ENCODE results near the gene ANKMY1.

DNA sequence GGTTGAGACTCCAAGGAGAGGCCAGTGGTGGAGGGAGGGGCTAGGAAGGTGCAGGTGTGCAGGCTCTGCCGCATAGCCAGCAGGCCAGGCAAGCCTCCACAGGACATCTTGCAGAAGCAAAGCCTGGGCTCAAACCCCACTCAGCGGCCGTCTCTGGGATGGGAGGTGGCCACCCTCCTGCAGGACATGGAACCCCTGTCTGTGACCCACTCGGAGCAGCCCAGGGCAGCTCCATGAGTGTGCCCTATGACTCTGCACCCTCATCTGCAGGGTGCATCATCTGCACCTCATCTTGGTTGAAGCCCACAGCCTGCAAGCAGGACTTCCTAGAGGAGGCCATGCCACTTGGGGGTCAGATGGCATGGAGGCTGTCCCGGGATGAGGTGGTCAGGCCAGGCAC is 76.1 kb downstream of the ANKMY1 start:
- no peak for TF ChIP-seq CTCF (IDR thresholded peaks at IDR 0.05)
- TF ChIP-seq POLR2A (IDR thresholded peaks at IDR 0.05; ENCODE audit: low read length) = no peak
- no peak for TF ChIP-seq REST (IDR thresholded peaks at IDR 0.05)
- TF ChIP-seq BHLHE40 (IDR thresholded peaks at IDR 0.05; ENCODE audit: low read depth, low read length) = no peak
- no peak for TF ChIP-seq SMC3 (IDR thresholded peaks at IDR 0.05)
- no peak for TF ChIP-seq RAD21 (conservative IDR thresholded peaks at IDR 0.05 in 1 of 2, IDR thresholded peaks at IDR 0.05 in 1 of 2)
- TF ChIP-seq BCL3 (IDR thresholded peaks at IDR 0.05) = no peak
- TF ChIP-seq, protein P1, sequence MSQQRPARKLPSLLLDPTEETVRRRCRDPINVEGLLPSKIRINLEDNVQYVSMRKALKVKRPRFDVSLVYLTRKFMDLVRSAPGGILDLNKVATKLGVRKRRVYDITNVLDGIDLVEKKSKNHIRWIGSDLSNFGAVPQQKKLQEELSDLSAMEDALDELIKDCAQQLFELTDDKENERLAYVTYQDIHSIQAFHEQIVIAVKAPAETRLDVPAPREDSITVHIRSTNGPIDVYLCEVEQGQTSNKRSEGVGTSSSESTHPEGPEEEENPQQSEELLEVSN (IDR thresholded peaks at IDR 0.05; ENCODE audit: borderline replicate concordance, low read depth) = no peak
- no peak for TF ChIP-seq ELK1 (IDR thresholded peaks at IDR 0.05; ENCODE audit: low read depth, low read length)
- TF ChIP-seq, protein P2, sequence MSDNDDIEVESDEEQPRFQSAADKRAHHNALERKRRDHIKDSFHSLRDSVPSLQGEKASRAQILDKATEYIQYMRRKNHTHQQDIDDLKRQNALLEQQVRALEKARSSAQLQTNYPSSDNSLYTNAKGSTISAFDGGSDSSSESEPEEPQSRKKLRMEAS (IDR thresholded peaks at IDR 0.05) = no peak
- TF ChIP-seq MAZ (IDR thresholded peaks at IDR 0.05; ENCODE audit: borderline replicate concordance, low read depth, low read length) = no peak
- no peak for TF ChIP-seq EP300 (IDR thresholded peaks at IDR 0.05)
- TF ChIP-seq MYC (IDR thresholded peaks at IDR 0.05; ENCODE audit: borderline replicate concordance, low read length) = no peak
- TF ChIP-seq USF2 (IDR thresholded peaks at IDR 0.05) = no peak
